Stomach (tissue), 4 donors: ENCODE measurements around the gene TLNRD1.

Source experiments
- POLR2A ChIP-seq, 4 donors: fragments of 450-650 bp; IDR thresholded peaks; one replicate each; pipeline ENCODE4 v1.6.1; 2016; ENCODE audit warnings: antibody characterized with exemption in 4 of 4, control low read depth in 2 of 4, mild to moderate bottlenecking in 1 of 4, moderate library complexity in 1 of 4
- POLR2AphosphoS5 ChIP-seq, 3 donors: sonication (generic); formaldehyde crosslinking; IDR thresholded peaks; one replicate each; pipeline ENCODE4 v1.6.1; 2016; ENCODE audit warnings: antibody characterized with exemption in 3 of 3
- TF ChIP-seq, protein P1 (sequence below), 7 experiments: fragments of 450-650 bp in 4 of 7; fragments of 200-600 bp in 3 of 7; sonication (generic) in 3 of 7; IDR thresholded peaks; one replicate each; pipeline ENCODE4 v1.5.1; 2016 to 2019; ENCODE audit warnings: antibody characterized with exemption in 7 of 7, control low read depth in 2 of 7, mild to moderate bottlenecking in 1 of 7

DNA sequence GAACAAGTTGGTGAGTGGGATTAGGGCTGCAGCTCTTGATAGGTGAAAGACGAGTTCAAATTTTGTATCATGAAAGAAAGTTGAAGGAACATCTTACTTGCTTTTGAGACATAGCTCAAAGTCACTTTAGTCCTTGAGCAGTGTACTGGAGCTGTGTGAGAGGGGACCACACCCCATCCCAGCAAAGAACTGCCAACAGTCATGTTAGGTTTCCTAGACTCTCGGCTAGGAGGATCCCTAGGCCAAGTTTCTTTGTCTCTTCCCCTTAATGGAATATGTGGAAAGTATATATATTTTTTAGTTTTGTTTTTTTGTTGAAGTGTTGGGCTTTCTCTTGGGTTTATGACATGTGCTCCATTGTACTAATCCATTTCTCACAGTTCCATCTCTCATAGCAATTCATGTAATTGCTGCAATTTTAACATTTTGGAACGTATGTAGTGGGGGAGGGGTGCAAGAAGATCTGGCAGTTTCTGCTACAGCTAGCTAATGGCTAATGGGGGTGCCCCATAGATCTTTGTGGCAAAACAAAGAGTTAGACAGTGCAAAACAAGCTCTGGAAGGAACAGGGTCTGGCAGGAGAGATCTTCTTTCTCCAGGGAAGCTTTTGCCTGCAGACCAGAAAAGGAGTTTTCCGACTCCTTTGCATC is 25.1 kb downstream of the TLNRD1 start:
- TF ChIP-seq POLR2A (IDR thresholded peaks at IDR 0.05) (no peak), POLR2AphosphoS5 (IDR thresholded peaks at IDR 0.05) (no peak)
- TF ChIP-seq, protein P1, sequence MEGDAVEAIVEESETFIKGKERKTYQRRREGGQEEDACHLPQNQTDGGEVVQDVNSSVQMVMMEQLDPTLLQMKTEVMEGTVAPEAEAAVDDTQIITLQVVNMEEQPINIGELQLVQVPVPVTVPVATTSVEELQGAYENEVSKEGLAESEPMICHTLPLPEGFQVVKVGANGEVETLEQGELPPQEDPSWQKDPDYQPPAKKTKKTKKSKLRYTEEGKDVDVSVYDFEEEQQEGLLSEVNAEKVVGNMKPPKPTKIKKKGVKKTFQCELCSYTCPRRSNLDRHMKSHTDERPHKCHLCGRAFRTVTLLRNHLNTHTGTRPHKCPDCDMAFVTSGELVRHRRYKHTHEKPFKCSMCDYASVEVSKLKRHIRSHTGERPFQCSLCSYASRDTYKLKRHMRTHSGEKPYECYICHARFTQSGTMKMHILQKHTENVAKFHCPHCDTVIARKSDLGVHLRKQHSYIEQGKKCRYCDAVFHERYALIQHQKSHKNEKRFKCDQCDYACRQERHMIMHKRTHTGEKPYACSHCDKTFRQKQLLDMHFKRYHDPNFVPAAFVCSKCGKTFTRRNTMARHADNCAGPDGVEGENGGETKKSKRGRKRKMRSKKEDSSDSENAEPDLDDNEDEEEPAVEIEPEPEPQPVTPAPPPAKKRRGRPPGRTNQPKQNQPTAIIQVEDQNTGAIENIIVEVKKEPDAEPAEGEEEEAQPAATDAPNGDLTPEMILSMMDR (IDR thresholded peaks at IDR 0.05), result no peak
